PC-9 (cell line): Measurements from ENCODE around the gene PKD1L1. TPM values are rescaled to one million over a fixed set of nuclear protein-coding genes. Genes with fewer than 3 reads are reported as not detected.

ENCODE experiments used
- BruUV-seq: library from RNA; stranded (reverse); fragments of 400-500 nt; replicated peaks from 2 replicates; lab custom pipeline; 2021; lab: Mats Ljungman, UMichigan
- CTCF ChIA-PET: fragments of 300-600 bp; sonication (Branson Sonifier 250); formaldehyde crosslinking; loops from one replicate; lab custom pipeline; 2022; ENCODE audit warnings: antibody characterized with exemption; lab: Charles Lee
- POLR2A ChIA-PET: fragments of 300-600 bp; sonication (Branson Sonifier 250); formaldehyde crosslinking; loops from one replicate; lab custom pipeline; 2022; ENCODE audit warnings: antibody characterized with exemption; ENCODE audit not compliant: unreplicated experiment; lab: Charles Lee
- DNase-seq, 2 experiments: peaks; one replicate each; pipeline versions ENCODE4 v3.0.0 to v3.0.0-alpha.2; 2015 to 2022; ENCODE audit warnings: mixed read lengths in 1 of 2
- H2AFZ ChIP-seq: fragments of 200-600 bp; sonication (generic); 2 replicates; pipeline ENCODE4 v1.8.1; 2017; ENCODE audit warnings: antibody characterized with exemption
- H3F3A ChIP-seq: fragments of 200-600 bp; sonication (generic); 2 replicates; pipeline ENCODE4 v1.8.1; 2017; ENCODE audit warnings: antibody characterized with exemption, mild to moderate bottlenecking, low read depth; ENCODE audit not compliant: insufficient read depth
- H3K27ac ChIP-seq: fragments of 200-600 bp; sonication (generic); 2 replicates; pipeline ENCODE4 v1.6.1; 2016; ENCODE audit warnings: mixed run types
- H3K27me3 ChIP-seq: fragments of 200-600 bp; sonication (generic); 2 replicates; pipeline ENCODE4 v1.6.1; 2016; ENCODE audit warnings: low read depth, mixed run types; ENCODE audit not compliant: insufficient read depth
- H3K36me3 ChIP-seq: fragments of 200-600 bp; sonication (generic); 2 replicates; pipeline ENCODE4 v1.6.1; 2016; ENCODE audit warnings: low read depth, mixed run types
- H3K4me1 ChIP-seq: fragments of 200-600 bp; sonication (generic); replicated peaks from 2 replicates; pipeline ENCODE4 v1.6.1; 2016; ENCODE audit warnings: mixed run types; ENCODE audit not compliant: insufficient read depth
- H3K4me2 ChIP-seq: fragments of 200-600 bp; sonication (generic); 2 replicates; pipeline ENCODE4 v1.6.1; 2017; ENCODE audit warnings: mixed run types
- H3K4me3 ChIP-seq: fragments of 200-600 bp; sonication (generic); 2 replicates; pipeline ENCODE4 v1.6.1; 2016; ENCODE audit warnings: mixed run types
- H3K79me2 ChIP-seq: fragments of 200-600 bp; sonication (generic); 2 replicates; pipeline ENCODE4 v1.6.1; 2017; ENCODE audit warnings: low read depth, mixed run types
- H3K9me2 ChIP-seq: fragments of 200-600 bp; sonication (generic); 2 replicates; pipeline ENCODE4 v1.8.1; 2017; ENCODE audit warnings: mild to moderate bottlenecking; ENCODE audit not compliant: insufficient read depth
- H3K9me3 ChIP-seq: fragments of 200-600 bp; sonication (generic); 2 replicates; pipeline ENCODE4 v1.8.1; 2016; ENCODE audit warnings: low read depth; ENCODE audit not compliant: insufficient read depth
- H4K20me1 ChIP-seq: fragments of 200-600 bp; sonication (generic); 2 replicates; pipeline ENCODE4 v1.8.1; 2017; ENCODE audit not compliant: insufficient read depth
- EZH2 ChIP-seq: fragments of 200-600 bp; sonication (generic); IDR thresholded peaks from 2 replicates; pipeline ENCODE4 v1.8.0; 2017; ENCODE audit warnings: antibody characterized with exemption, low read depth
- intact Hi-C: fragments of 100-400 bp; cut with micrococcal nuclease; formaldehyde crosslinking; loops from one replicate; pipeline ENCODE4 v1.10.0; 2022; ENCODE audit not compliant: unreplicated experiment
- total RNA-seq: library from RNA; stranded (reverse); gene quantifications from 2 replicates; pipeline ENCODE4 v1.2.3, GENCODE V29; 2021
- TF ChIP-seq, protein P1 (sequence below): fragments of 200-600 bp; sonication (generic); conservative IDR thresholded peaks from 2 replicates; pipeline ENCODE4 v1.6.1; 2017; ENCODE audit warnings: mixed run types, antibody characterized with exemption, mild to moderate bottlenecking, moderate library complexity

Gene PKD1L1
- total RNA-seq, 1 experiment from 2014 or later, result 0.07 TPM

DNA sequence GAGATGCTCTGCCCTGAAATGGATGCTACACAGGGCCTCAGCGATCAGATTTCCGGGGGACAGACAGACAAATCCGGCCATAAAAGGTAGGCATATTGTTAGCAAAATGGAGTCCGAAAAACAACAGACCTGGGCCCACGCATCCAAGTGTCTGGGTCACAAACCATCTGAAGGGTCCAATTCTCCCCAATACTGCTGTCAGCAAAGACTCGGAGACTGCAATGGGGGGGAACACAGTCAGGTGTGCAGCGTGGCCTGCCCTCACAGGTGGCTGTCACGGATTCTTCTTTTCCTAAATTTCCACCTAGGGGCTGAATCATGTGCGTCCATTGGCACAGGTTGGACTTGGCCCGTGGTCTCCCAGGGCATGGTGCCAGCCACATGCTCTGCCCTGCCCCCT is 12.9 kb downstream of the PKD1L1 start:
- Histone ChIP-seq H3K4me2 (no peak overlapping the region), H3K4me3 (no peak overlapping the region), H2AFZ (no peak overlapping the region), H4K20me1 (no peaks in the 10 kb centered on the region), H3K4me1 (0 out of 2 replicates have a peak, but pooled peaks cover under 1% of the 10 kb centered on the region), H3K27me3 (no peaks in the 10 kb centered on the region), H3K27ac (no peak overlapping the region), H3K79me2 (no peaks in the 10 kb centered on the region), H3K9me3 (no peaks in the 10 kb centered on the region), H3F3A (no peaks in the 10 kb centered on the region), H3K36me3 (no peaks in the 10 kb centered on the region), H3K9me2 (no peaks in the 10 kb centered on the region)
- ChIA-PET CTCF (no interaction called here), POLR2A (no interaction called here)
- intact Hi-C loops, result loop anchor here (10.0 kb wide), 1 partner anchor 501 kb away; no protein-coding TSS in a partner anchor
- no TSS peak for BruUV-seq
- no peak for DNase-seq
- TF ChIP-seq, protein P1, sequence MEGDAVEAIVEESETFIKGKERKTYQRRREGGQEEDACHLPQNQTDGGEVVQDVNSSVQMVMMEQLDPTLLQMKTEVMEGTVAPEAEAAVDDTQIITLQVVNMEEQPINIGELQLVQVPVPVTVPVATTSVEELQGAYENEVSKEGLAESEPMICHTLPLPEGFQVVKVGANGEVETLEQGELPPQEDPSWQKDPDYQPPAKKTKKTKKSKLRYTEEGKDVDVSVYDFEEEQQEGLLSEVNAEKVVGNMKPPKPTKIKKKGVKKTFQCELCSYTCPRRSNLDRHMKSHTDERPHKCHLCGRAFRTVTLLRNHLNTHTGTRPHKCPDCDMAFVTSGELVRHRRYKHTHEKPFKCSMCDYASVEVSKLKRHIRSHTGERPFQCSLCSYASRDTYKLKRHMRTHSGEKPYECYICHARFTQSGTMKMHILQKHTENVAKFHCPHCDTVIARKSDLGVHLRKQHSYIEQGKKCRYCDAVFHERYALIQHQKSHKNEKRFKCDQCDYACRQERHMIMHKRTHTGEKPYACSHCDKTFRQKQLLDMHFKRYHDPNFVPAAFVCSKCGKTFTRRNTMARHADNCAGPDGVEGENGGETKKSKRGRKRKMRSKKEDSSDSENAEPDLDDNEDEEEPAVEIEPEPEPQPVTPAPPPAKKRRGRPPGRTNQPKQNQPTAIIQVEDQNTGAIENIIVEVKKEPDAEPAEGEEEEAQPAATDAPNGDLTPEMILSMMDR, result no peak
- TF ChIP-seq EZH2, result no peak

DNA sequence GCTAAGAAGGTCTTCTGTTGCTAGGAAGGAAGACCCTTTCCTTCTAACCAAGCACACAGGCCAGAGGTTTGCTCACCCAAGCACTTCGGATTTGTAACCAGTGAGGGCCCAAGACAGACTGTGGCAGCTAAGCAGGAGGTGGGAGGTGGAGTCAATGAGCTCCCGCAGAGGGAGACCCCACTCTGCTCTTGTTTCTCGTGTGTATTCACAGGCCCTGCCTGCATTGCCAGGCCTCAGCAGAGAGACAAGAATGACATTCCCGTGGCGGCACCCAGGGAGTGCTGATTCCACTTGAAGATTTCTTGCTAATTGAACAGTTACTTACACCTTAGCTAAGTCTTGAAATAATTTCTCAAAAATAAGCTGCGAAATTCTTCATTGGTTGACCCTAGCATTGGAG is 13.4 kb downstream of the PKD1L1 start:
- Histone ChIP-seq H4K20me1 (no peaks in the 10 kb centered on the region), H3K9me3 (no peaks in the 10 kb centered on the region), H3K4me3 (no peak overlapping the region), H3K27me3 (no peaks in the 10 kb centered on the region), H3K4me2 (no peak overlapping the region), H3K9me2 (no peaks in the 10 kb centered on the region), H3K4me1 (no peaks in the 10 kb centered on the region), H3K36me3 (no peaks in the 10 kb centered on the region), H3K27ac (no peak overlapping the region), H3K79me2 (no peaks in the 10 kb centered on the region), H3F3A (no peaks in the 10 kb centered on the region), H2AFZ (no peak overlapping the region)
- TF ChIP-seq, protein P1, result no peak
- TF ChIP-seq EZH2, result no peak
- intact Hi-C loops, result loop anchor here (10.0 kb wide), 1 partner anchor 500 kb away; no protein-coding TSS in a partner anchor
- CTCF ChIA-PET, result interaction anchor here (0.6 kb wide), 1 partner anchor 594 kb away, joined by 4 read pairs; no protein-coding TSS in a partner anchor
- BruUV-seq, result no TSS peak
- POLR2A ChIA-PET, result no interaction called here
- no peak for DNase-seq

DNA sequence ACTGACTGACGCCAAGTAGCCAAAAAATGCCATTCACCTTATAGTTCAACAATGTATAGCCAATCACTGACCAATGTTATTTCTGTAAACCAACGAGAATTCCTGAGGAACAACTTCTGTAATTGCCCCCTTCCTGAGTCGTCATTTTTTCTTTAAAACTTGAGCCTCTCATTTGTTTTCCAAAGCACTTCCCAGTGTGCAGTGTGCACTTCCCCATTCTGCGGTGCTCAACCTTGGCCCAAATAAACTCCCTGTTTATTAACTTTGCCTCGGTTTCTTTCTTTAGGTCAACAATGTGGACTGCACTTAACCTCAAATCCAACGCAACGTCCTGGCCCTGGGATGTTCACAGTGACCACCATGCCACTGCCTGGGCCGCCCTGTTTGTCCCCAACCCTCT is 15.1 kb downstream of the PKD1L1 start:
- H3K9me3 ChIP-seq, result no peaks in the 10 kb centered on the region
- no peaks in the 10 kb centered on the region for H3K9me2 ChIP-seq
- BruUV-seq, result no TSS peak
- H3K27ac ChIP-seq, result no peak overlapping the region
- H3K79me2 ChIP-seq, result no peaks in the 10 kb centered on the region
- no peak overlapping the region for H2AFZ ChIP-seq
- H3F3A ChIP-seq, result no peaks in the 10 kb centered on the region
- H3K4me1 ChIP-seq, result no peaks in the 10 kb centered on the region
- no peaks in the 10 kb centered on the region for H3K36me3 ChIP-seq
- TF ChIP-seq, protein P1, result no peak
- no peak for TF ChIP-seq EZH2
- no peak for DNase-seq
- no peak overlapping the region for H3K4me2 ChIP-seq
- H3K4me3 ChIP-seq, result no peak overlapping the region
- POLR2A ChIA-PET, result no interaction called here
- H3K27me3 ChIP-seq, result no peaks in the 10 kb centered on the region
- H4K20me1 ChIP-seq, result no peaks in the 10 kb centered on the region
- intact Hi-C loops, result loop anchor here (10.0 kb wide), 1 partner anchor 498 kb away; no protein-coding TSS in a partner anchor
- CTCF ChIA-PET, result no interaction called here
